ENCODE data around the gene NTN1. TPM values are rescaled to one million over a fixed set of nuclear protein-coding genes. Genes with fewer than 3 reads are reported as not detected.

NTN1 gene
- total RNA-seq, 4 donors from 2014 or later, result 15.9 to 31.0 (median 25.0) TPM

DNA sequence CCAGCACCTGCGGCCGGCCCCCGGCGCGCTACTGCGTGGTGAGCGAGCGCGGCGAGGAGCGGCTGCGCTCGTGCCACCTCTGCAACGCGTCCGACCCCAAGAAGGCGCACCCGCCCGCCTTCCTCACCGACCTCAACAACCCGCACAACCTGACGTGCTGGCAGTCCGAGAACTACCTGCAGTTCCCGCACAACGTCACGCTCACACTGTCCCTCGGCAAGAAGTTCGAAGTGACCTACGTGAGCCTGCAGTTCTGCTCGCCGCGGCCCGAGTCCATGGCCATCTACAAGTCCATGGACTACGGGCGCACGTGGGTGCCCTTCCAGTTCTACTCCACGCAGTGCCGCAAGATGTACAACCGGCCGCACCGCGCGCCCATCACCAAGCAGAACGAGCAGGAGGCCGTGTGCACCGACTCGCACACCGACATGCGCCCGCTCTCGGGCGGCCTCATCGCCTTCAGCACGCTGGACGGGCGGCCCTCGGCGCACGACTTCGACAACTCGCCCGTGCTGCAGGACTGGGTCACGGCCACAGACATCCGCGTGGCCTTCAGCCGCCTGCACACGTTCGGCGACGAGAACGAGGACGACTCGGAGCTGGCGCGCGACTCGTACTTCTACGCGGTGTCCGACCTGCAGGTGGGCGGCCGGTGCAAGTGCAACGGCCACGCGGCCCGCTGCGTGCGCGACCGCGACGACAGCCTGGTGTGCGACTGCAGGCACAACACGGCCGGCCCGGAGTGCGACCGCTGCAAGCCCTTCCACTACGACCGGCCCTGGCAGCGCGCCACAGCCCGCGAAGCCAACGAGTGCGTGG, 1.5 kb downstream of the NTN1 start:
- Histone ChIP-seq H3K4me1 (peaks cover 0 to 30% (median 23%) of the 10 kb centered on the region in 4 donors), H3K27ac (peak overlapping the region in 2 of 4 donors; percentile 70 to 83), H3K4me3 (peak overlapping the region; percentile 43 to 71 (median 63)), H3K27me3 (peaks cover 0 to 43% of the 10 kb centered on the region in 2 donors), H3K36me3 (no peaks in the 10 kb centered on the region), H3K9me3 (no peaks in the 10 kb centered on the region)
- WGBS, 2 donors, result 6 to 10% methylated on average over 21 of the region's 106 CpGs
- DNase-seq (ENCODE audit: low spot score in 2 of 2), result no peak
- TF ChIP-seq EP300 (IDR thresholded peaks at IDR 0.05), result no peak
- no peak for TF ChIP-seq POLR2A (IDR thresholded peaks at IDR 0.05)
- TF ChIP-seq, protein P1, sequence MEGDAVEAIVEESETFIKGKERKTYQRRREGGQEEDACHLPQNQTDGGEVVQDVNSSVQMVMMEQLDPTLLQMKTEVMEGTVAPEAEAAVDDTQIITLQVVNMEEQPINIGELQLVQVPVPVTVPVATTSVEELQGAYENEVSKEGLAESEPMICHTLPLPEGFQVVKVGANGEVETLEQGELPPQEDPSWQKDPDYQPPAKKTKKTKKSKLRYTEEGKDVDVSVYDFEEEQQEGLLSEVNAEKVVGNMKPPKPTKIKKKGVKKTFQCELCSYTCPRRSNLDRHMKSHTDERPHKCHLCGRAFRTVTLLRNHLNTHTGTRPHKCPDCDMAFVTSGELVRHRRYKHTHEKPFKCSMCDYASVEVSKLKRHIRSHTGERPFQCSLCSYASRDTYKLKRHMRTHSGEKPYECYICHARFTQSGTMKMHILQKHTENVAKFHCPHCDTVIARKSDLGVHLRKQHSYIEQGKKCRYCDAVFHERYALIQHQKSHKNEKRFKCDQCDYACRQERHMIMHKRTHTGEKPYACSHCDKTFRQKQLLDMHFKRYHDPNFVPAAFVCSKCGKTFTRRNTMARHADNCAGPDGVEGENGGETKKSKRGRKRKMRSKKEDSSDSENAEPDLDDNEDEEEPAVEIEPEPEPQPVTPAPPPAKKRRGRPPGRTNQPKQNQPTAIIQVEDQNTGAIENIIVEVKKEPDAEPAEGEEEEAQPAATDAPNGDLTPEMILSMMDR (IDR thresholded peaks at IDR 0.05), result no peak

DNA sequence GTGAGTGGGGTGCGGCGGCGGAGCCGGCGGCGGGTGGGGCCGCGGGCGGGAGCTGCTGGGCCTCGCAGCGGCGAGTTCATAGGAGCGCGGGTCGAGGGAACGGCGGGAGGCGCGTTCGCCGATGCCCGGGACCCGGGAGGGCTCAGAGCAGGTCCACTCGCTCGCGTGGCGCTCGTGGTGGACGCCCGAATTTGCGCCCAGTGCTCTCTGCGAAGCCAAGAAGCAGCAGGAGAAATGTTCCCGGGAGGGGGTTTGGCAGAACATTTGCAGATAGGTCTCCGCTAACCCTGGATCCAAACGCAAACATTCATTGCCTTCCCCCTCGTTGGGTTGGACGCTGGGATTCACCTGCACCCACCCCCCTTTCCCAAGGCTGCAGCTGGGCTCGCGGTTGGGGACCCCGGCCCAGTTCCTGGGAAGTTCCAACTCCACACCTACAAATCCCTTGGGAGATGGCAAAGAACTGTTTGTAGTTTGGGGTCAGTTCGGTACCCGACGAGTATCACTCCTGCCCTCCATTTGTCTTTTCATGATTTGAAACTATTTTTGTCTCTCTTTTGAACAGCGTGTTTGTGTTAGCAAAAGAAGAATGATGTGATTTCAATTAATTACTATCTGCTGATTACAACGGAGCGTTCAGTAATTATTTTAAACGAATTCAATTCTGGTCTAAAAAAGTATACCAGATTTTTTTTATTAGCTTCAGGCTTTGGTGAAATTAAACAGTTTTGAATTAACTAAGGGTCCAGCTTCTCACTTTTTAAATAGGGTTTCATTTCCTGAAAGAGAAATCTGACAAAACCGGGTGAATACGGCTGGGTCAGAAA, 2.3 kb downstream of the NTN1 start:
- Histone ChIP-seq H3K9me3 (no peaks in the 10 kb centered on the region), H3K4me3 (peak overlapping the region; percentile 43 to 71 (median 63)), H3K27me3 (peaks cover 0 to 43% of the 10 kb centered on the region in 2 donors), H3K4me1 (peaks cover 0 to 37% (median 23%) of the 10 kb centered on the region in 4 donors), H3K27ac (peak overlapping the region in 2 of 4 donors; percentile 25 to 40), H3K36me3 (no peaks in the 10 kb centered on the region)
- WGBS, 2 donors, result 13 to 15% methylated on average over 26 to 39 of the region's 49 CpGs
- TF ChIP-seq, protein P1 (IDR thresholded peaks at IDR 0.05), result no peak
- TF ChIP-seq POLR2A (IDR thresholded peaks at IDR 0.05) (no peak), EP300 (IDR thresholded peaks at IDR 0.05) (no peak)
- no peak for DNase-seq (ENCODE audit: low spot score in 2 of 2)

DNA sequence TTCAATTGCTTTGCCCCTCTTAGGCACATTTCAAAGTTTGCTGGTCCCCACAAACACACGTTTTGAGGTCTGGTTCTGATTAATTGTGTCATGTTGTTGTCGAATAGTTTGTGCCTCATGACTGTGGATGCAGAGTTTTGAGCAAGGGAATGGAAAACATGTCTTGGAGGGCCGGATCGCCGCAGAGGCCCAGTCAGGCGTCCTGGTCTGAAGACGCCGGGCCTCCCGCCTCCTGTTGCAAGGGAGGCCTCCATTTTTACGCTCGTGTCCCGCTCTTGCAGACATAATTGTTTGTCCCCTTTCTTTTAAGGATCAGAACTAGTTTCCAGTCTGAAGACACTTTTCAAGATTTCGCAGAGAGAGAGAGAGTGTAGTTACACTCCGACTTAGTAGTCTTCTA, 3.2 kb downstream of the NTN1 start:
- H3K4me1 ChIP-seq, result peaks cover 0 to 43% (median 23%) of the 10 kb centered on the region in 4 donors
- TF ChIP-seq EP300 (IDR thresholded peaks at IDR 0.05), result no peak
- TF ChIP-seq, protein P1 (IDR thresholded peaks at IDR 0.05), result no peak
- TF ChIP-seq POLR2A (IDR thresholded peaks at IDR 0.05), result no peak
- peaks cover 0 to 43% of the 10 kb centered on the region in 2 donors for H3K27me3 ChIP-seq
- no peak for DNase-seq (ENCODE audit: low spot score in 2 of 2)
- WGBS, 2 donors, result 57 to 66% methylated on average over 14 of the region's 14 CpGs
- no peaks in the 10 kb centered on the region for H3K36me3 ChIP-seq
- H3K4me3 ChIP-seq, result no peak overlapping the region
- no peaks in the 10 kb centered on the region for H3K9me3 ChIP-seq
- H3K27ac ChIP-seq, result peak overlapping the region in 1 of 4 donors; percentile 25

DNA sequence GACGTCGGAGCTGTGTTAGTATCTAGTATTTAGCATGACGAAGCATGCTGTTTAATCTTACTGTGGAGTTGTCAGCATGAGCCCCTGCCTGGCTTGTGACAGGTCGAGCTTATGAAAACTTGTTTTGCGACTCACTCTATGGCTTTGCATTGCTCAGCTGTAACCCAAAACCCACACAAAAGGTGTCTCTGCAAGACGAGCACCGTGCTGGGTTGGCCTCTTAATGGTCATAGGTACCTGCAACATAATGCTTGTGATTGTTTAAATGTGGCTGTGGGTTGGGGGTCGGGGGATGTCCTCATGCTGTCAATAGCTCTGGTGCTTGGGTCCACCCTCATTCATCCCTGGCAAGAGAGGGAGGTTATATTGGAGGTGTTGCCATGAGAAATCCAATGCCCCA, 5.4 kb downstream of the NTN1 start:
- Histone ChIP-seq H3K27ac (no peak overlapping the region), H3K9me3 (no peaks in the 10 kb centered on the region), H3K4me3 (no peak overlapping the region), H3K27me3 (peaks cover 0 to 33% of the 10 kb centered on the region in 2 donors), H3K36me3 (no peaks in the 10 kb centered on the region), H3K4me1 (peaks cover 0 to 36% (median 17%) of the 10 kb centered on the region in 4 donors)
- TF ChIP-seq POLR2A (IDR thresholded peaks at IDR 0.05) (no peak), EP300 (IDR thresholded peaks at IDR 0.05) (no peak)
- TF ChIP-seq, protein P1 (IDR thresholded peaks at IDR 0.05), result no peak
- 74 to 78% methylated on average over 8 of the region's 8 CpGs for WGBS, 2 donors
- no peak for DNase-seq (ENCODE audit: low spot score in 2 of 2)
